Peyer's patch (tissue), 4 donors: ENCODE results near the gene SOX10. TPM values are rescaled to one million over a fixed set of nuclear protein-coding genes. Genes with fewer than 3 reads are reported as not detected.
A peak's percentile ranks its signal among the peaks of the same experiment; 100 is the strongest.

Experiments used
- DNase-seq, 3 donors: peaks; one replicate each; pipeline ENCODE4 v3.0.0-alpha.2; 2017 to 2019
- H3K27ac ChIP-seq, 4 donors: fragments of 200-600 bp; sonication (generic); one replicate each; pipeline ENCODE4 v1.5.1; 2016 to 2019
- H3K27me3 ChIP-seq, 2 donors: fragments of 200-600 bp; sonication (generic); one replicate each; pipeline ENCODE4 v1.5.1; 2019
- H3K36me3 ChIP-seq, 3 donors: fragments of 200-600 bp; sonication (generic); one replicate each; pipeline ENCODE4 v1.5.1; 2016 to 2019
- H3K4me1 ChIP-seq, 4 donors: fragments of 200-600 bp; sonication (generic); one replicate each; pipeline ENCODE4 v1.5.1; 2016 to 2019
- H3K4me3 ChIP-seq, 4 donors: fragments of 200-600 bp; sonication (generic); 1 replicate in 3 of 4; 2 replicates in 1 of 4; pipeline ENCODE4 v1.5.1; 2016 to 2019; ENCODE audit warnings: mild to moderate bottlenecking in 1 of 4
- H3K9me3 ChIP-seq, 4 donors: fragments of 200-600 bp; sonication (generic); one replicate each; pipeline ENCODE4 v1.5.1; 2016 to 2019; ENCODE audit warnings: mild to moderate bottlenecking in 1 of 4
- POLR2A ChIP-seq, 2 donors: fragments of 450-650 bp; IDR thresholded peaks; one replicate each; pipeline ENCODE4 v1.5.1; 2017; ENCODE audit warnings: antibody characterized with exemption in 2 of 2, mild to moderate bottlenecking in 2 of 2, moderate library complexity in 2 of 2
- total RNA-seq, 4 donors: library from RNA; depleted of rRNA; stranded (reverse); fragments of >200 nt; gene quantifications; one replicate each; pipeline ENCODE4 v1.1.0, GENCODE V29; 2016
- TF ChIP-seq, protein P1 (sequence below), 6 experiments: fragments of 450-650 bp in 4 of 6; fragments of 200-600 bp in 2 of 6; sonication (generic) in 1 of 6; IDR thresholded peaks; one replicate each; pipeline ENCODE4 v1.5.1; 2017 to 2019; ENCODE audit warnings: antibody characterized with exemption in 6 of 6, mild to moderate bottlenecking in 3 of 6, moderate library complexity in 1 of 6

The SOX10 gene
- total RNA-seq, 4 donors from 2014 or later, result 0.35 to 1.1 (median 0.66) TPM; not detected in 1

DNA sequence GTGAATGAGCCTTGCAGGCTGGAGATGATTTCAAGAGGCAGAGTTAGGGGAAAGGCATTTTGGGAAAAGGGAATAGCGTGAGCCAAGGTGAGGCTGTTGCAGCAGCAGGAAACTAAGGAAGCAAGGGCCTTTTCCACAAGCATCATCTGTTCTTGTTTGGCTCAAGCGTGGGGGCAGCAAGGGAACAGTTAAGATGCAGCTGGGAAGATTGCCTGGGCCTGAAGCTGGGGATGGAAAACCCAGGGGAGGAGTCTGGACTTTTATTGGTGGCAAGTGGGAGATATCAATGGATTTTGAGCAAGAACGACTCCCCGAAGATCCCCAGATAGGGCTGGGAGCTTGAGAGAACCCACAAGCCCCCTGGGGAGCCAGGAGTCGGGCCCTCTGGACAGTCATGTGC lies 45.5 kb upstream of the SOX10 start:
- Histone ChIP-seq H3K9me3 (no peaks in the 10 kb centered on the region), H3K27ac (peak overlapping the region in 1 of 4 donors; percentile 46), H3K4me1 (peaks cover 0 to 22% (median 0%) of the 10 kb centered on the region in 4 donors), H3K36me3 (no peaks in the 10 kb centered on the region), H3K4me3 (no peak overlapping the region), H3K27me3 (no peaks in the 10 kb centered on the region)
- DNase-seq, result no peak
- TF ChIP-seq POLR2A (IDR thresholded peaks at IDR 0.05), result no peak
- TF ChIP-seq, protein P1, sequence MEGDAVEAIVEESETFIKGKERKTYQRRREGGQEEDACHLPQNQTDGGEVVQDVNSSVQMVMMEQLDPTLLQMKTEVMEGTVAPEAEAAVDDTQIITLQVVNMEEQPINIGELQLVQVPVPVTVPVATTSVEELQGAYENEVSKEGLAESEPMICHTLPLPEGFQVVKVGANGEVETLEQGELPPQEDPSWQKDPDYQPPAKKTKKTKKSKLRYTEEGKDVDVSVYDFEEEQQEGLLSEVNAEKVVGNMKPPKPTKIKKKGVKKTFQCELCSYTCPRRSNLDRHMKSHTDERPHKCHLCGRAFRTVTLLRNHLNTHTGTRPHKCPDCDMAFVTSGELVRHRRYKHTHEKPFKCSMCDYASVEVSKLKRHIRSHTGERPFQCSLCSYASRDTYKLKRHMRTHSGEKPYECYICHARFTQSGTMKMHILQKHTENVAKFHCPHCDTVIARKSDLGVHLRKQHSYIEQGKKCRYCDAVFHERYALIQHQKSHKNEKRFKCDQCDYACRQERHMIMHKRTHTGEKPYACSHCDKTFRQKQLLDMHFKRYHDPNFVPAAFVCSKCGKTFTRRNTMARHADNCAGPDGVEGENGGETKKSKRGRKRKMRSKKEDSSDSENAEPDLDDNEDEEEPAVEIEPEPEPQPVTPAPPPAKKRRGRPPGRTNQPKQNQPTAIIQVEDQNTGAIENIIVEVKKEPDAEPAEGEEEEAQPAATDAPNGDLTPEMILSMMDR (IDR thresholded peaks at IDR 0.05), result no peak

DNA sequence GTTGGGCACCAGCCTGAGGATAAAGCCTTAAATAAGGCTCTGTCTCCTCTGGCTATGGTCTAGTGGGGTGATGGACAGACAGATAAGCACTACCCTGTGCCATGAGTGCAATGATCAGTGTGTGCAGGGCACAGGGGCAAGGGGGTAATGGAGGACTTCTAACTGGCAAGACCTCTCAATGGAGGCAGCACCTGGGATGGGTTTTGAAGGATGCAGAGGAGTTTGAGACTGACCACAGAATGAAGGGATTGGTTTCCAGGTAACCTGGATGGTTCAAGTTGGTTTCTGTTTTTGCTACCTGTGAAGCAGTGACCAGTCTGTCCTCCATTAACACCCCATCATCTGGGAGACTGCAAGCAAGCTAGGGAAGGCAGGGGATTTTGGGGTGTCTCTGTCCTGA lies 45.0 kb upstream of the SOX10 start:
- Histone ChIP-seq H3K4me3 (no peak overlapping the region), H3K27ac (no peak overlapping the region), H3K9me3 (no peaks in the 10 kb centered on the region), H3K4me1 (peaks cover 0 to 22% (median 0%) of the 10 kb centered on the region in 4 donors), H3K27me3 (no peaks in the 10 kb centered on the region), H3K36me3 (no peaks in the 10 kb centered on the region)
- DNase-seq, result no peak
- TF ChIP-seq, protein P1 (IDR thresholded peaks at IDR 0.05), result no peak
- no peak for TF ChIP-seq POLR2A (IDR thresholded peaks at IDR 0.05)

DNA sequence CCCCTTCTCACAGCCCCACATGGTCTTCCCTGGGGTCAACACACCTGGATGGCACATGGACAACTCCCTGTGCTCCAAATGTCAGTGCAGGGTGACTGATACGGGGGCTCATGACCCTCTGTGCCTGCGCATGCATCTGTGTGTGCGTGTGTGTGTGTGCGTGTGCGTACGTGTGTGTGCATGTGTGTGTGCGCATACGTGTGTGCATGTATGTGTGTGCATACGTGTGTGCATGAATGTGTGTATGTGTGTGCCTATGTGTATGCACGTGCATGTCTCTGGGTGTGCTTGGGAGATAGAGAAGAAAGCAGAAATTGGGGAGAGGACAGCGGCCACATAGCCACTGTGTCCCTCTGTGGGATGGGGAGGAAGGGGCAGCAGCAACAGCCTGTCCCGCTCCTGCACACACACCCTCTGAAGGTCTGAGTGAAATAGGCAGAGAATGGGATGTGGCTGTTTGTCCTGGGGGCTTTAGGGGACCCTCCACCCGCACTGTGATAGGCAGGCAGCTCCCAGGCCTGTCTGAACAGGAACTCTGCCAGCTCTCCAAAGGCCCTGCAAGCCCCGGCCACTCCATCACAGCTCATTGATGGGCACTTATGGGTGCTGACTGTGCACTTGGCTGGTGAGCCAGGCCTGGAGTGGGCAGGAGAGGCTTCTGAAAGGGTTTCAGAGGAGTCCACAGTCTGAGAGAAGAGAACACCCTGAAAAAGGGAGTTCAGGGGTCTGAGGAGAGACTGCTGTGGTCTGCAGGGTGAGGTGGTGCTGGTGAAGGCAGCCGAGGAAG lies 44.2 kb upstream of the SOX10 start:
- Histone ChIP-seq H3K4me1 (peaks cover 0 to 13% (median 0%) of the 10 kb centered on the region in 4 donors), H3K4me3 (no peak overlapping the region), H3K36me3 (no peaks in the 10 kb centered on the region), H3K27ac (no peak overlapping the region), H3K27me3 (no peaks in the 10 kb centered on the region), H3K9me3 (no peaks in the 10 kb centered on the region)
- DNase-seq, result no peak
- TF ChIP-seq, protein P1 (IDR thresholded peaks at IDR 0.05), result no peak
- no peak for TF ChIP-seq POLR2A (IDR thresholded peaks at IDR 0.05)

DNA sequence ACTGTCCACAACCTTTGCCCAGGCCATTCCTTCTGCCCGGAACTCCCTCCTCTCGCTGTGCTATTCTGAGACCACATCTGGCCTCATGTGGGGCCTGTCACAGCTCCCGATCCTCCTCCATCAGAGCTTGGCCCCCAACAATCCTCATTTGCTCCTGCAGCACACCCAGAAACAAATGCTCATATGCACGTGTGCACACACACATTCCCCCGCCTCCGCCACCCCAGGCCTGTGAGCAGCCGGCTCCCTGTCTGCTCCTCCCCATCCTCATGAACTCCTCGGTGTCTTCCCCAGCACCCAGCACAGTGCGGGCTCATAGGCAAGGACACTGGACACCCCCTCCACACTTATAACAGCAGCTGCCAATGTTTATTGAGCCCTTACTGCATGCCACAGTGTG lies 43.1 kb upstream of the SOX10 start:
- no peak for TF ChIP-seq POLR2A (IDR thresholded peaks at IDR 0.05)
- TF ChIP-seq, protein P1 (IDR thresholded peaks at IDR 0.05), result no peak
- Histone ChIP-seq H3K9me3 (no peaks in the 10 kb centered on the region), H3K4me1 (peaks cover 0 to 9% (median 0%) of the 10 kb centered on the region in 4 donors), H3K4me3 (no peak overlapping the region), H3K27me3 (no peaks in the 10 kb centered on the region), H3K36me3 (no peaks in the 10 kb centered on the region), H3K27ac (no peak overlapping the region)
- DNase-seq, result no peak

DNA sequence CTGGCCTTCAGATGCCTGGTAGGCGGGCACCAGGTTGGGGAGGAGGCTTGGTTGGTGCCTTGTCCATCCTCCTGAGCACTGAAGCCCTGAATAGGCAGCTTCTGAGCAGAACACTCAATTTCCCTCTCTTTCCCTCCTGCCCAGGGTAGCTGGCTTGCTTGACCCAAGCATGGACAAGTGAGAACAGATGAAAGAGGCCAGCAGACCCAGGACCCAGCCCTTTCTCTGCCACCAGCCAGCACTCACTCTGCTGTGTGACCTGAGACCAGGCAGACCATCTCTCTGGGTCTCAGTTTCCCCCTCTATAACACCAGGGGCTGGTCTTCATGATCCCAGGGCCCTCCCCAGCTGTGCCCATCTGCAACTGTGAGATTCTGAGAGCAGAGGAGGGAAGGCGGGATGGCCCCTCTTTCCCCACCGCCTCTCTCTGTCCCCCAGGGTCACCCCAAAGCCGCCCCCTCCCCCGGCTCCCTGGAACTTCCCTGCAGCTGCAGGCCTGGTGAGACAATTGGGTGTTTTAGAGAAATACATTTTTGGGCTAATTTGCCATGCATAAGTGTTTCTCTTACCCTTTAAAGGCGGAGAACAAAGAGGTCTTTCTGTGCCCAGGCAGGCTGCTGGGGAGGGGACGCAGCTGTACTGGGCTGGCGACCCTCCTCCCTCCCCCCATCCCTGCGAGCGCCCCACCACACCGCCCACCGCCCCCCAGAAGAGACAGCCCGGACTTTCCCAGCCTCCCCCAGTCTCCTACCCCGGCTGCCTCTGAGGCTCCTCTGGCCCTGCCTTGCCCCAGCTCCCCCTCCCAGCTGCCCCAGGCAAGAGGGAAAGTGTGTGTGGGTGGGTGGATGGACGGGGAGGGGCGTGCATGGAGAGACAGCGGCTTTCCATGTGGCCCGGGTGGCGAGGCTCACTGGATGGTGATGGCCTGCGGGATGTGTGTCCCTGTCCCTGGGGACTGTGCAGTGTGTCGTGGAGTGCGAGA lies 42.1 kb upstream of the SOX10 start:
- Histone ChIP-seq H3K9me3 (no peaks in the 10 kb centered on the region), H3K27me3 (no peaks in the 10 kb centered on the region), H3K4me3 (no peak overlapping the region), H3K4me1 (peaks cover 0 to 9% (median 0%) of the 10 kb centered on the region in 4 donors), H3K27ac (no peak overlapping the region), H3K36me3 (no peaks in the 10 kb centered on the region)
- TF ChIP-seq POLR2A (IDR thresholded peaks at IDR 0.05), result no peak
- TF ChIP-seq, protein P1 (IDR thresholded peaks at IDR 0.05), result no peak
- no peak for DNase-seq
